Lower leg skin (tissue), 3 donors: ENCODE measurements around the gene TSPEAR.

Experiments used
- CTCF ChIP-seq, 3 donors: fragments of 450-650 bp; IDR thresholded peaks; one replicate each; pipeline ENCODE4 v1.5.1; 2016; ENCODE audit warnings: antibody characterized with exemption in 3 of 3, mild to moderate bottlenecking in 3 of 3, moderate library complexity in 2 of 3
- POLR2A ChIP-seq, 2 donors: fragments of 450-650 bp; IDR thresholded peaks; one replicate each; pipeline ENCODE4 v1.6.1; 2016 to 2017; ENCODE audit warnings: antibody characterized with exemption in 2 of 2, mild to moderate bottlenecking in 1 of 2, moderate library complexity in 1 of 2

GRCh38 chr21:44467859-44468195, 243.5 kb downstream of the TSPEAR start:
- TF ChIP-seq CTCF (IDR thresholded peaks at IDR 0.05): no peak
- no peak for TF ChIP-seq POLR2A (IDR thresholded peaks at IDR 0.05)
